GM20000 (cell line): ENCODE measurements around the gene TMEM165.

Source experiments
- DNase-seq: peaks from one replicate; pipeline ENCODE4 v3.0.0; 2012; ENCODE audit warnings: low spot score
- TF ChIP-seq, protein P1 (sequence below): IDR thresholded peaks from 2 replicates; pipeline ENCODE4 v1.5.1; 2012; ENCODE audit warnings: mild to moderate bottlenecking, control low read depth; ENCODE audit errors: extremely low read depth, missing control alignments

The TMEM165 gene

GRCh38 chr4:55386073-55386472, 9.7 kb upstream of the TMEM165 start:
- TF ChIP-seq, protein P1, sequence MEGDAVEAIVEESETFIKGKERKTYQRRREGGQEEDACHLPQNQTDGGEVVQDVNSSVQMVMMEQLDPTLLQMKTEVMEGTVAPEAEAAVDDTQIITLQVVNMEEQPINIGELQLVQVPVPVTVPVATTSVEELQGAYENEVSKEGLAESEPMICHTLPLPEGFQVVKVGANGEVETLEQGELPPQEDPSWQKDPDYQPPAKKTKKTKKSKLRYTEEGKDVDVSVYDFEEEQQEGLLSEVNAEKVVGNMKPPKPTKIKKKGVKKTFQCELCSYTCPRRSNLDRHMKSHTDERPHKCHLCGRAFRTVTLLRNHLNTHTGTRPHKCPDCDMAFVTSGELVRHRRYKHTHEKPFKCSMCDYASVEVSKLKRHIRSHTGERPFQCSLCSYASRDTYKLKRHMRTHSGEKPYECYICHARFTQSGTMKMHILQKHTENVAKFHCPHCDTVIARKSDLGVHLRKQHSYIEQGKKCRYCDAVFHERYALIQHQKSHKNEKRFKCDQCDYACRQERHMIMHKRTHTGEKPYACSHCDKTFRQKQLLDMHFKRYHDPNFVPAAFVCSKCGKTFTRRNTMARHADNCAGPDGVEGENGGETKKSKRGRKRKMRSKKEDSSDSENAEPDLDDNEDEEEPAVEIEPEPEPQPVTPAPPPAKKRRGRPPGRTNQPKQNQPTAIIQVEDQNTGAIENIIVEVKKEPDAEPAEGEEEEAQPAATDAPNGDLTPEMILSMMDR, result no peak
- DNase-seq, result peak; percentile 25

DNA sequence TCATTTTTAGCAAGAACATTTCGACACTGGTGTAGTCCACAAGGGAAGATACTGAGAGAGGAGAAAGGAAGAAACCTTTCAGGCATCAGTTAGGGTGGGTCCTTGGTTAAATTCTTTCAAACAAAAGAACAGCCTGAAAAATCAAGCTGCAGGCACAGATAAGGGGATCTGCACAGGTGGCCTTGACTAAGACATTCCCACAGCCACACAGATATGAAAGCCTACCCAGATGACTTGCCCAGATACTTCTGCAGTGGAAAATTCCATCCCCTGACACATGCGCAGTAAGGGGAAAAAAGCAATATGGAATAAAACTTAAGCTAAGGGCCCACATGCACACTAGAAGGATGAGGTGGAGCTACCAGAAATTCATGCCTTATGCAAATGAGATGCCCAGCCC, 8.9 kb upstream of the TMEM165 start:
- DNase-seq, result no peak
- TF ChIP-seq, protein P1, result no peak

- no peak for DNase-seq
- TF ChIP-seq, protein P1, result no peak
Measured at GRCh38 chr4:55393461-55394320, 2.1 kb upstream of the TMEM165 start.

GRCh38 chr4:55395218-55395528, 584 bp upstream of the TMEM165 start:
- DNase-seq, result no peak
- TF ChIP-seq, protein P1, result no peak

DNA sequence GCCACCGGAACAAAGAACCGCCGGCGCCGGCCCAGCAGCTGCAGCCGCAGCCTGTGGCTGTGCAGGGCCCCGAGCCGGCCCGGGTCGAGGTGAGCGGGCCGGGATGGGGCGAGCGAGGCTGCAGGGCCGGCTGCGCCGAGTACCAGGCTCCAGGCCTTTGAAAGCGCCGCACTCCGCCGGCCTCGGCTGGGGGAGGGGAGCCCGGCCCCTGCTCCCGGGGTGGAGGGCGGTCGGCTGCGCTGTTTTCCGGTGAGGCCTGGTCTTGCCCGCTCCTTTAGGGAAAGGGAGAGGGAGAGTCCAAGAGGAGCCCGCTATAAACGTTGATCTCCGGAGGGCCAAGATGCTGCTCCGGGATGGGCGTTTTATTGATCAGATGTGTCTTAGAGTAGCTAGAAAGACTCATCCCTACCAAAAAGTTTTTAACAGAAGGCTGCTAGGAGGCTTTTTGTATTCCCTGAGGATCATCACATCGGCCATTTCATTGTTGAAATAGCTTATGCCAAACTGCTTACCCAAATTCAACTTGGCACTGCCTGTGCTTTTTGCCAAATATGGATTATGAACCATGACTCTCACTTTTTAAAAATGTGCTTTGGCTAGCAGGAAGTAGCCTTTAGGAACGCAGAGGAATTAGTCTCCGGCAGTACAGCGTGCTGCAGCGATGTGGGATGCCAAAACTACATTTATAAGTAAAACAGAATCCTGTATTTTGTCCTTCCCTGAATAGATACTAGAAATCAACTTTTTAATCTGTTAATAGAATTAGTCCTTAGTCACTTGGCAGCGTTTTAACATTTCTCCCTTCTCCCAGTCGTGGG, 760 bp downstream of the TMEM165 start:
- DNase-seq, result peak; percentile 53

DNA sequence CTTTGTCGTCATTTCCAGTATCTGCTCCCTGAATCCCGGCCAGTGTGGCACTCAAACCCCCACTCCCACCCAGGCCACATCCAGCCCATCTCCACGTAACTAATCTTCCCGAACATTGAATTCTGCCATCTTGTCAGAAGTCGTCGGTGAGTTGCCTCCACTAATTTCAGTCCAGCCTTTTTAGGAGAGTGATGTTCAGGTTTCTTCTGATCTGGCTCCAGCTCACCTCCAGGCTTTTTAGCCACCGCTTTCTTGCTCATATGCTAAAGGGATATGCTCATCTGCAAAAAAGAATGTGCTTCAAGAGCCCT, 1.3 kb downstream of the TMEM165 start:
- TF ChIP-seq, protein P1, result no peak
- no peak for DNase-seq

More for the DNA sequence above, 760 bp downstream of the TMEM165 start:
- TF ChIP-seq, protein P1, result no peak
